Fibroblast of villous mesenchyme (primary cell): ENCODE results near the gene ACKR3. TPM values are rescaled to one million over a fixed set of nuclear protein-coding genes. Genes with fewer than 3 reads are reported as not detected.

Experiments
- DNase-seq: peaks from one replicate; pipeline ENCODE4 v3.0.0-alpha.2; 2010; ENCODE audit warnings: low read depth
- H3K4me3 ChIP-seq: 2 replicates; pipeline ENCODE4 v1.5.1; 2011; ENCODE audit warnings: low read depth, mild to moderate bottlenecking, low read length
- total RNA-seq: library from RNA; depleted of rRNA; stranded (reverse); fragments of >200 nt; gene quantifications from 2 replicates; pipeline ENCODE4 v1.2.3, GENCODE V29; 2012
- TF ChIP-seq, protein P1 (sequence below): IDR thresholded peaks from 2 replicates; pipeline ENCODE4 v1.5.1; 2012; ENCODE audit warnings: low read depth, mild to moderate bottlenecking, low read length; ENCODE audit not compliant: insufficient read depth

Gene ACKR3
- total RNA-seq, 1 donor: not detected

- H3K4me3 ChIP-seq: no peak overlapping the region
- no peak for DNase-seq
- TF ChIP-seq, protein P1, sequence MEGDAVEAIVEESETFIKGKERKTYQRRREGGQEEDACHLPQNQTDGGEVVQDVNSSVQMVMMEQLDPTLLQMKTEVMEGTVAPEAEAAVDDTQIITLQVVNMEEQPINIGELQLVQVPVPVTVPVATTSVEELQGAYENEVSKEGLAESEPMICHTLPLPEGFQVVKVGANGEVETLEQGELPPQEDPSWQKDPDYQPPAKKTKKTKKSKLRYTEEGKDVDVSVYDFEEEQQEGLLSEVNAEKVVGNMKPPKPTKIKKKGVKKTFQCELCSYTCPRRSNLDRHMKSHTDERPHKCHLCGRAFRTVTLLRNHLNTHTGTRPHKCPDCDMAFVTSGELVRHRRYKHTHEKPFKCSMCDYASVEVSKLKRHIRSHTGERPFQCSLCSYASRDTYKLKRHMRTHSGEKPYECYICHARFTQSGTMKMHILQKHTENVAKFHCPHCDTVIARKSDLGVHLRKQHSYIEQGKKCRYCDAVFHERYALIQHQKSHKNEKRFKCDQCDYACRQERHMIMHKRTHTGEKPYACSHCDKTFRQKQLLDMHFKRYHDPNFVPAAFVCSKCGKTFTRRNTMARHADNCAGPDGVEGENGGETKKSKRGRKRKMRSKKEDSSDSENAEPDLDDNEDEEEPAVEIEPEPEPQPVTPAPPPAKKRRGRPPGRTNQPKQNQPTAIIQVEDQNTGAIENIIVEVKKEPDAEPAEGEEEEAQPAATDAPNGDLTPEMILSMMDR: no peak
Observed at GRCh38 chr2:236576953-236577352, 7.3 kb downstream of the ACKR3 start.

GRCh38 chr2:236577481-236578410 is 8.1 kb downstream of the ACKR3 start:
- TF ChIP-seq, protein P1: no peak
- no peak overlapping the region for H3K4me3 ChIP-seq
- DNase-seq: no peak

DNA sequence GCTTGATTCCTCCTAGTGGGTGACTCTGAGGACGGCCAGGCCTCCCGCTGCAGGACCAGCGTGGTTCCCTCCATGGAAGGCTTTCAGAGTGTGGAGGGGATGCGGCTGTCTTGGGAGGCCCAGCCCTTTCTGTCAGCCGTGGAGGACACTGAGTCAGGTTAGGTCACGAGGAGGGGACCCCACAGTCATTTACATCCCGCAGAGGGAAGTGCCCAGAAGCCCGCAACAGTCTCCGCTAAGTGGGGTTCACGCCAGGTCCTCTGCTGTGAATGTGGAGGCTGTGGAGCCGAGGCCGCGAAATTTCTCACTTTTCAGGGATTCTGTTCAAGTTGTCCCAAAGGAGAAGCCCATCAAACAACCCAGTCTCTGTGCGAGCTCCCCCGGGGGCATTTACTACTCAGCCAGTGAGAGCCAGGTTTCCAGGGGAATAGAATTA is 8.8 kb downstream of the ACKR3 start:
- TF ChIP-seq, protein P1: no peak
- no peak for DNase-seq
- no peak overlapping the region for H3K4me3 ChIP-seq

DNA sequence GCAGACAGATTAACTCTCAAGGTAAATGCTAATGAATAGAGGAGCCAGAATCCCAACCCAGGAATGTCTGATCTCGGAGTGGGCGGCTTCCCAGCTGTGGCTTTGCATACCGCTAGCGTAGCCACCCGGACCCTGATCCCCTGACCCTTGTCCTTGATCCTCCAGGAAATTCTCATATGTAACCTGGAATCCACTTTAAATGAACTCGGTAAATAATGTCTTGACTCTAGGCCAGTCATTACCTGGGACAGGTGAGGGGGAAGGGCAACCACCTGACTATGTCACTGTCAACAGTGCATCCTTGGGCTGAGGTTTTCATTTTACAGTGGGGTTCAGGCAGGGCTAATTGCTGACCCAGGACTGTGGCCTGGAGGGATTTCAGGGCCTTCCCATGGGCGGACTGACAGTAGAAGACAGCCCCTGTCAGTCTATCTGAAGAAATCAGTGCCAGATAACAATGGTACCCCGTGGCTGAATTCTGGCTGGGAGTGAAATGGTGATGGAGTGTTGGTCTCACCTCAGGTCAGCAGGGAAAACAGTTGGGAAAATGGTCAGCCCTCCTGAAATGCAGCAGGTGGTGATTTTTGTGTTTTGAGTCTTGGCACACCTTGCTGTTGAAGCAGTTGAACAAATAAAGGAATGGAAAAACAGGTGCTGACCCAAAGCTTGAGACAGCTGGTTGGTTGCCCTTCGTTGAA is 9.6 kb downstream of the ACKR3 start:
- TF ChIP-seq, protein P1: no peak
- DNase-seq: no peak
- H3K4me3 ChIP-seq: no peak overlapping the region

DNA sequence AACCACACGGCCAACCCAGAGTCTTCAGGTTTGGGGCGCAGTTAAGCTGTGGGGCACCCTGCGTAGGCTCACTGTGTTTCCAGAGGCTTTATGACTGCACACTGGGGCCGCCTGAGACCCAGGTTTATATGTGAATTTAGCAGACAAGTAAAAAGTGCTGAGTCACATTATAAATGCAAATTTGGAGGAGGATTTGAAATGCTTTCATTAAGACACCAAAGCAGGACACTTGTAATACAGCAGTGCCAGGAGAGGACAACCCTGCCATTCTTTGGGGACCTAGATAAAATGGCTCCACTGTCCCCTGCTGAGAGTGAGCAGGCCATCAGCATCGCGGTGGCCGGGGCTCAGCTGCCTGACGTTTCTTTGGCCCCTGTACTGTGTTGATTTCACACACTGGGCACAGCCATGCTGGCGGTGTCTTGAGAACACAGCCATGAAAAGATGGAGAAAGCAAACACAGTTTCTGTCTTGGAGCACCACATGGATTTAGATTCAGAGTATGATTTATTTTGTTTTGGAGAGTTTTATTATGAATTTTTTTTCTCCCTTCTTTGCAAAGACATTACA is 10.2 kb downstream of the ACKR3 start:
- TF ChIP-seq, protein P1: no peak
- H3K4me3 ChIP-seq: no peak overlapping the region
- no peak for DNase-seq

DNA sequence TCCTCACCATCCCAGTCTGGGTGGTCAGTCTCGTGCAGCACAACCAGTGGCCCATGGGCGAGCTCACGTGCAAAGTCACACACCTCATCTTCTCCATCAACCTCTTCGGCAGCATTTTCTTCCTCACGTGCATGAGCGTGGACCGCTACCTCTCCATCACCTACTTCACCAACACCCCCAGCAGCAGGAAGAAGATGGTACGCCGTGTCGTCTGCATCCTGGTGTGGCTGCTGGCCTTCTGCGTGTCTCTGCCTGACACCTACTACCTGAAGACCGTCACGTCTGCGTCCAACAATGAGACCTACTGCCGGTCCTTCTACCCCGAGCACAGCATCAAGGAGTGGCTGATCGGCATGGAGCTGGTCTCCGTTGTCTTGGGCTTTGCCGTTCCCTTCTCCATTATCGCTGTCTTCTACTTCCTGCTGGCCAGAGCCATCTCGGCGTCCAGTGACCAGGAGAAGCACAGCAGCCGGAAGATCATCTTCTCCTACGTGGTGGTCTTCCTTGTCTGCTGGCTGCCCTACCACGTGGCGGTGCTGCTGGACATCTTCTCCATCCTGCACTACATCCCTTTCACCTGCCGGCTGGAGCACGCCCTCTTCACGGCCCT is 11.2 kb downstream of the ACKR3 start:
- TF ChIP-seq, protein P1: no peak
- no peak for DNase-seq
- no peak overlapping the region for H3K4me3 ChIP-seq
